Left lung (tissue), 10 donors: Measurements from ENCODE around the gene PTPN6. TPM values are rescaled to one million over a fixed set of nuclear protein-coding genes. Genes with fewer than 3 reads are reported as not detected.
A peak's percentile ranks its signal among the peaks of the same experiment; 100 is the strongest.

Source experiments
- ATAC-seq: fragments of 200-7000 bp; cut with Tn5 transposase; one replicate; pipeline ENCODE4 v1.9.1; 2020; ENCODE audit warnings: moderate library complexity
- DNase-seq, 4 donors: peaks; one replicate each; pipeline ENCODE4 v3.0.0-alpha.2; 2013 to 2020
- H3K27ac ChIP-seq, 2 donors: fragments of 200-600 bp; sonication (generic) in 1 of 2; one replicate each; pipeline versions ENCODE4 v1.5.0 to v1.8.0; 2020 to 2021
- H3K27me3 ChIP-seq, 2 donors: fragments of 200-600 bp; sonication (generic) in 1 of 2; one replicate each; pipeline versions ENCODE4 v1.5.0 to v1.8.0; 2020 to 2021
- H3K36me3 ChIP-seq, 2 donors: fragments of 200-600 bp; sonication (generic) in 1 of 2; one replicate each; pipeline versions ENCODE4 v1.5.0 to v1.8.0; 2020 to 2021
- H3K4me1 ChIP-seq, 2 donors: fragments of 200-600 bp; one replicate each; pipeline ENCODE4 v1.8.0; 2021
- H3K4me3 ChIP-seq, 2 donors: fragments of 200-600 bp; sonication (generic) in 1 of 2; one replicate each; pipeline versions ENCODE4 v1.5.0 to v1.8.0; 2020 to 2021; ENCODE audit warnings: mild to moderate bottlenecking in 1 of 2
- H3K9me3 ChIP-seq, 2 donors: fragments of 200-600 bp; sonication (generic) in 1 of 2; one replicate each; pipeline versions ENCODE4 v1.5.0 to v1.8.0; 2020 to 2021
- CTCF ChIP-seq, 2 donors: fragments of 200-600 bp; sonication (generic) in 1 of 2; IDR thresholded peaks; one replicate each; pipeline versions ENCODE4 v1.5.0 to v1.8.0; 2021; ENCODE audit warnings: antibody characterized with exemption in 2 of 2
- intact Hi-C, 2 donors: fragments of 100-400 bp; cut with DNase I; formaldehyde crosslinking; loops; one replicate each; pipeline versions ENCODE4 v1.11.2 to v1.14.2; 2022
- polyA plus RNA-seq, 6 donors: library from polyadenylated mRNA; unstranded; fragments of 120-200 nt; gene quantifications; one replicate each; pipeline ENCODE4 v1.2.1, GENCODE V29; 2013; ENCODE audit not compliant: insufficient read length in 6 of 6
- total RNA-seq, 2 donors: library from RNA; stranded (reverse); fragmentation: NEBNext Ultra II Directional; extraction: Animal tissue kit (Norgen Biotek cat#: 25700); gene quantifications; one replicate each; pipeline ENCODE4 v1.2.1, GENCODE V29; 2021
- donor health status: DM: no; HTN: yes; CAD: no.
- donor health status: DM: no; HTN: no; CAD: no.

Gene PTPN6
- total and polyA plus RNA-seq, 8 donors, result 17.4 to 145 (median 19.6) TPM

- peak overlapping the region; percentile 93 to 94 for H3K27ac ChIP-seq
- DNase-seq (peak; percentile 91 to 99 (median 96)), ATAC-seq (peak; percentile 91)
- H3K9me3 ChIP-seq, result no peaks in the 10 kb centered on the region
- peaks cover 0 to 68% of the 10 kb centered on the region in 2 donors for H3K36me3 ChIP-seq
- H3K27me3 ChIP-seq, result no peaks in the 10 kb centered on the region
- intact Hi-C loops, result no loop called here
- peak; percentile 92 to 97 for TF ChIP-seq CTCF (IDR thresholded peaks at IDR 0.05)
- H3K4me3 ChIP-seq, result peak overlapping the region; percentile 56 to 63
- H3K4me1 ChIP-seq, result peaks cover 15 to 62% of the 10 kb centered on the region in 2 donors
Measured at GRCh38 chr12:6937481-6938352, 13.4 kb upstream of the PTPN6 start.

- Histone ChIP-seq H3K9me3 (no peaks in the 10 kb centered on the region), H3K4me1 (peaks cover 13 to 63% of the 10 kb centered on the region in 2 donors), H3K36me3 (peaks cover 0 to 68% of the 10 kb centered on the region in 2 donors), H3K4me3 (peak overlapping the region; percentile 56 to 63), H3K27ac (peak overlapping the region; percentile 93 to 94), H3K27me3 (no peaks in the 10 kb centered on the region)
- peak in 1 of 2 donors; percentile 31 for TF ChIP-seq CTCF (IDR thresholded peaks at IDR 0.05)
- intact Hi-C loops, result no loop called here
- peak in 2 of 4 donors; percentile 37 to 76 for DNase-seq
- ATAC-seq, result no peak
Measured at GRCh38 chr12:6938353-6939190, 12.6 kb upstream of the PTPN6 start.

- intact Hi-C loops, result no loop called here
- ATAC-seq (no peak), DNase-seq (no peak)
- TF ChIP-seq CTCF (IDR thresholded peaks at IDR 0.05), result no peak
- H3K4me3 ChIP-seq, result no peak overlapping the region
- H3K27ac ChIP-seq, result peak overlapping the region in 1 of 2 donors; percentile 94
- no peaks in the 10 kb centered on the region for H3K9me3 ChIP-seq
- H3K36me3 ChIP-seq, result peaks cover 0 to 62% of the 10 kb centered on the region in 2 donors
- peaks cover 13 to 63% of the 10 kb centered on the region in 2 donors for H3K4me1 ChIP-seq
- H3K27me3 ChIP-seq, result no peaks in the 10 kb centered on the region
Measured at GRCh38 chr12:6939191-6939540, 12.0 kb upstream of the PTPN6 start.

GRCh38 chr12:6941267-6941666 lies 9.9 kb upstream of the PTPN6 start:
- Histone ChIP-seq H3K27ac (no peak overlapping the region), H3K9me3 (no peaks in the 10 kb centered on the region), H3K36me3 (peaks cover 0 to 46% of the 10 kb centered on the region in 2 donors), H3K4me1 (peaks cover 25 to 63% of the 10 kb centered on the region in 2 donors), H3K4me3 (no peak overlapping the region), H3K27me3 (no peaks in the 10 kb centered on the region)
- ATAC-seq, result no peak
- peak in 1 of 4 donors; percentile 34 for DNase-seq
- intact Hi-C loops, result no loop called here
- no peak for TF ChIP-seq CTCF (IDR thresholded peaks at IDR 0.05)

- no peak for TF ChIP-seq CTCF (IDR thresholded peaks at IDR 0.05)
- intact Hi-C loops, result no loop called here
- DNase-seq (peak in 1 of 4 donors; percentile 39), ATAC-seq (no peak)
- H3K27ac ChIP-seq, result no peak overlapping the region
- no peaks in the 10 kb centered on the region for H3K9me3 ChIP-seq
- peaks cover 25 to 63% of the 10 kb centered on the region in 2 donors for H3K4me1 ChIP-seq
- H3K27me3 ChIP-seq, result no peaks in the 10 kb centered on the region
- H3K4me3 ChIP-seq, result no peak overlapping the region
- H3K36me3 ChIP-seq, result peaks cover 0 to 41% of the 10 kb centered on the region in 2 donors
Measured at GRCh38 chr12:6941782-6942181, 9.4 kb upstream of the PTPN6 start.
